ENCODE measurements around the gene CENPX.
A peak's percentile ranks its signal among the peaks of the same experiment; 100 is the strongest.

The CENPX gene

DNA sequence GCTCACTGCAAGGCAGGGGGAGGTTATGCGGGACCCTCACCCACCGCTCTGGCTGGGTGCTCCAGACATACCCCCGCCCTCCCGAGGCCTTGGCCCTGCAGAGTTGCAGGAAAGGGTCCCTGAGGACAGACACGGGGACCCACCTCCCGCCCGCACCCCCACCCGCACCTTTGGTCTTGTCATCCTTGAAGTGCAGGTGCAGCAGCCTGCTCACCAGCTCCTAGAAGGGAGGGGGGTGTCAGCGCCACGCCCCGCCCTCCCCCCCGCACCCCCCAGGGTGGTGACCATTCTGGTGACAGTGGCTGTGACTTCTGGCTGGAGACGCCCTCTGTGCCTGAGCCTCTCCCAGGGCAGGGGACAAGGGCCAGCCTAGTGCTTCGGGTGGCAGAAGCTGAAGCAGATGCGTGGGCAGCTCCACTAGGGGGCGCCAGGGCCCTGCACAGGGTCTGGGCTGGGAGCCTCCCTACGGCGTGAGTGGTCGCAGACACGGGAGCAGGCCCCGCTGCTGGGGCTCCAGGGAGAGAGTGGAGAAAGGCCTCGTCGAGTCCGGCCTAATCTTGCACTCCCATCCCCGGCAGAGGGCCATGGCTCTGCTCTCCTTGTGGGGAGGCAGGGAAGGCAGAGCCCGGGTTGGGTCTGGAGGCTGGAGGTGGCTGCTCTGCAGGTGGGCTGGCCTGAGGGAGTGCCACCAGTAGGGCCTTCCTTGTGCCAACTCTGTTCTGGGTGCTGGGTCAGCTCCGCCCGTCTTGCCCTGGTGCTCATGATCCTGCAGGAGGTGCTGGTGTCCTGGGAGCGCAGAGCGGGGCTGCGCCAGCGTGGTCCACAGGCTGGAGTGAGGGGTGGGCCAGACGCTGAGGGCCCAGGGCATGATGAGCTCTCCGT, 2.7 kb downstream of the CENPX start:
- no peak overlapping the region for H3K4me3 ChIP-seq (ENCODE audit: low read depth, low read length)
- TF ChIP-seq, protein P1, sequence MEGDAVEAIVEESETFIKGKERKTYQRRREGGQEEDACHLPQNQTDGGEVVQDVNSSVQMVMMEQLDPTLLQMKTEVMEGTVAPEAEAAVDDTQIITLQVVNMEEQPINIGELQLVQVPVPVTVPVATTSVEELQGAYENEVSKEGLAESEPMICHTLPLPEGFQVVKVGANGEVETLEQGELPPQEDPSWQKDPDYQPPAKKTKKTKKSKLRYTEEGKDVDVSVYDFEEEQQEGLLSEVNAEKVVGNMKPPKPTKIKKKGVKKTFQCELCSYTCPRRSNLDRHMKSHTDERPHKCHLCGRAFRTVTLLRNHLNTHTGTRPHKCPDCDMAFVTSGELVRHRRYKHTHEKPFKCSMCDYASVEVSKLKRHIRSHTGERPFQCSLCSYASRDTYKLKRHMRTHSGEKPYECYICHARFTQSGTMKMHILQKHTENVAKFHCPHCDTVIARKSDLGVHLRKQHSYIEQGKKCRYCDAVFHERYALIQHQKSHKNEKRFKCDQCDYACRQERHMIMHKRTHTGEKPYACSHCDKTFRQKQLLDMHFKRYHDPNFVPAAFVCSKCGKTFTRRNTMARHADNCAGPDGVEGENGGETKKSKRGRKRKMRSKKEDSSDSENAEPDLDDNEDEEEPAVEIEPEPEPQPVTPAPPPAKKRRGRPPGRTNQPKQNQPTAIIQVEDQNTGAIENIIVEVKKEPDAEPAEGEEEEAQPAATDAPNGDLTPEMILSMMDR (IDR thresholded peaks at IDR 0.05; ENCODE audit: low read depth, low read length), result peak; percentile 88
- in situ Hi-C loops (cut with HindIII; ENCODE audit: low sequenced_read_pairs), result no loop called here
- no peak for DNase-seq (ENCODE audit: low read depth, low spot score)

DNA sequence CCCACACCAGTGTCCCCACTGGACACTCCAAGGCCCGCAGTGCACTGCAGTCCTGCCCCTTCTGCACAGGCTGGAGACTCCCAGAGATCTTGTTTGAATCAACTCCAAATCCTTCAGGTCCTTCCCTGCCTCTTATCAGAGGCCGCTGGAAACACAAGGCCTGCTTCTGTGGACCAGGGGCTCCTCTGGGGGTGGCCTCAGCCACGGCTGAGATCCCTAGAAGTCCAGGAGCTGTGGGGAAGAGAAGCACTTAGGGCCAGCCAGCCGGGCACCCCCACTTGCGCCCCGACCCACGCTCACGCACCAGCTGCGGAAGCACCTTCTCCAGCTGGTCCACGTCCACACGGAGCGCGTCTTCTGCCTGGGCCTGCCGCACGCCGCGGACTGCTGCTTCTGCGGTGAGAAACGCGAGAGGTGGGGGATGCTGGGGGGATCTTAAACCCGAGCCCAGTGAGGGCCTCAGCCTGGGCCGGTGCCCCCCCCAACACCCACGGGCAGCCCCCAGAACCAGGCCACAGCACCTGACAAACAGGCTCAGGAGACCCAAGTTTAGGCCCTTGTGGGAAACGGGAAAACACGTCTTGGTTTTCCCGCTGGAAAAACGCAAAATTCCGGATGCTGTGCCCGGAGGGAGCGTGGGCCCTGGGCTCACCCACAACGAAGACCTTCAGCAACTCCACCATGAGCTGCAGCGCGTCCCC, 3.5 kb downstream of the CENPX start:
- DNase-seq (ENCODE audit: low read depth, low spot score), result no peak
- H3K4me3 ChIP-seq (ENCODE audit: low read depth, low read length), result no peak overlapping the region
- in situ Hi-C loops (cut with HindIII; ENCODE audit: low sequenced_read_pairs), result no loop called here
- TF ChIP-seq, protein P1 (IDR thresholded peaks at IDR 0.05; ENCODE audit: low read depth, low read length), result no peak

DNA sequence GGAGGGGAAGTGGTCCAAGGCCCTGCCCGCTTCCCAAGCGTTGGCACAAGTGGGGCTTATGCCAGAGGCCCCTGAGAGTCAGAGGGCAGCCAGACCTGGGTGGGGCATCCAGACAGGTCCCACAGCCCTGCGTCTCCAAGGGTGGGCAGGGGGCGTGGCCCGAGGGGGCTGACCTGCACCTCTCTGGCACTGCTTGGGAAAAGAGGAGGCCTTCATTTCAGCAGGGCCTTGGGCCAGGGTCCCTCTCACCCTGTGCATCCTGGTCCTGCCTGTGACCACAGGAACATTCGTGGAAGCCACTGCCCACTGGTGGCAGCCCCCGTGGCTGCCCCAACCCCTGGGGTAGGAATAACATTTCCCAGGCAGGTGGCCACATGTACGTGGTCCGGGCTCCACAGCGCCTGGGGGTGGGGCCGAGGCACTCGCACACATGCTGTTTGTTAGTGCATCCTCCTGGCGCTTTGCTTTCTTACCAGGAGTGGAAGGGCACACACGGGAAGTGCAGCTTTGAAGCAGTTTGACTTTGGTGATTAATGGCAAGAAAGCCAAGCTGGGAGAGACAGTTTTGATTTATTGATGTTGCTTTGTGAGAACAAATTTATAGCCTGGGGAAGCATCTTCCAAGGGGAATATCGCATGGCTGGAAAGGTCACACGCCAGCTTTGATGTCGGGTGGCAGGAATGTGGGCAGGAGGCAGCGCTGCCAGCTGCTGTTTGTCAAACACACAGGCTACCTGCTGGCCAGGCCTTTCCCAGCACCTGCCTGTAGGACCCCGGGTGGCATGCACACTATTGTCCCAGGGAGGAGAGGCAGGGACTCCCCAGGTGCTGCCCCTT, 4.3 kb downstream of the CENPX start:
- no peak overlapping the region for H3K4me3 ChIP-seq (ENCODE audit: low read depth, low read length)
- in situ Hi-C loops (cut with HindIII; ENCODE audit: low sequenced_read_pairs), result no loop called here

DNA sequence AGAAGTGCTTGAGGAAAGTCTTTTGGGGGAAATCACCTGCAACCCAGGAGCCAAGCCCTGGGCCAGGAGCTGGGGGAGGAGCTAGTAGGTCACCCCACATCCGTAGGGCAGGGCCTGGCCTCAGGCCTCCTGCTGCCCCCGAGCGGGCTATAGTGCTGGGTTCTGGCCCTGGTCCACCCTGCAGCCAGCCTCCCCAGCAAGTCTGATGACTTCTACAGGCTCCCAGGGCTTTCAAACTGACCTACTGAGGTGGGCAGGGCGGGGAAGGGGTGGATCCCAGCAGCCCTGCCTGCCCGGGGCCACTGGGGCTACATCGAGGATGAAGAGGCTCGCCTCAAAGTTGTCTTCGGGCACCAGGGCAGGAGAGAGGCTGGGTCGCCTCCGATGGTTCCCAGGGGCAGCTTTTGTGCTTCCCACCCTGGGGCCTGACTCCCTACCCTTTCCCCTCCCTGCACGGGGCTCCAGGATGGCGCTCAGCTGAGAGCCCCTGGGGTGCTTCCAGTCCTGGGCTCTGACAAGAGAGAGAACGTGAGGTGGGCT, 5.0 kb downstream of the CENPX start:
- TF ChIP-seq, protein P1 (IDR thresholded peaks at IDR 0.05; ENCODE audit: low read depth, low read length), result no peak
- DNase-seq (ENCODE audit: low read depth, low spot score), result no peak
- in situ Hi-C loops (cut with HindIII; ENCODE audit: low sequenced_read_pairs), result no loop called here
- H3K4me3 ChIP-seq (ENCODE audit: low read depth, low read length), result no peak overlapping the region

More for the DNA sequence above, 4.3 kb downstream of the CENPX start:
- no peak for DNase-seq (ENCODE audit: low read depth, low spot score)
- TF ChIP-seq, protein P1 (IDR thresholded peaks at IDR 0.05; ENCODE audit: low read depth, low read length), result no peak

DNA sequence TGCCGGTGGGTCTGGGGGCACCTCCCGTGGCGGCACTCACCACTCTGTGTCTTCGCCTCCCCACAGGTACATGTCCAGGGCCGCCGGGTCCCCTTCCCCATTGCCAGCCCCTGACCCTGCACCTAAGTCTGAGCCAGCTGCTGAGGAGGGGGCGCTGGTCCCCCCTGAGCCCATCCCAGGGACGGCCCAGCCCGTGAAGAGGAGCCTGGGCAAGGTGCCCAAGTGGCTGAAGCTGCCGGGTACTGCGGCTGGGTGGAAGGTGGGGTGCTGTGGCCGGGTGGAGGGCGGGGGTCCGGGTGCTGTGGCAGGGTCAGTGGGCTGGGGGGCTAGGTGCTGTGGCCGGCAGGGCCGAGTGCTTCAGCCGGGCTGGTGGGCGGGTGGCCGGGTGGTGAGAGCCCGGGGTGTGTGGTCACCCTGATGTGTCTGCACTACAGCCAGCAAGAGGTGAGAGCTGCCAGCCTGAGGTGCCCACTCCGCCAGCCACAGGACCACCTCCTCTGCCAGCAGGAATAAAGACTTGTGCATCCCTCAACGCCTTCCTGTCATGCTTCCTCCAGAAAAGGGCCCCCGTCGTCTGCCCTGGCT, 5.7 kb downstream of the CENPX start:
- no peak overlapping the region for H3K4me3 ChIP-seq (ENCODE audit: low read depth, low read length)
- TF ChIP-seq, protein P1 (IDR thresholded peaks at IDR 0.05; ENCODE audit: low read depth, low read length), result no peak
- in situ Hi-C loops (cut with HindIII; ENCODE audit: low sequenced_read_pairs), result no loop called here
- DNase-seq (ENCODE audit: low read depth, low spot score), result no peak
